A549 (cell line): ENCODE data around the gene ATOSB.

Source experiments
- KDM5A ChIP-seq: fragments of 200-600 bp; sonication (generic); IDR thresholded peaks from 2 replicates; pipeline ENCODE4 v1.6.1; 2016; ENCODE audit warnings: antibody characterized with exemption, mild to moderate bottlenecking
- POLR2A ChIP-seq: IDR thresholded peaks from 2 replicates; pipeline ENCODE4 v1.6.1; 2012; ENCODE audit warnings: mild to moderate bottlenecking, low read length
- ZC3H11A ChIP-seq: fragments of 450-650 bp; IDR thresholded peaks from 2 replicates; pipeline ENCODE4 v1.6.1; 2014; ENCODE audit warnings: antibody characterized with exemption, mild to moderate bottlenecking
- TF ChIP-seq, protein P1 (sequence below): fragments of 450-650 bp; IDR thresholded peaks from 2 replicates; pipeline ENCODE4 v1.6.1; 2014; ENCODE audit warnings: antibody characterized with exemption
- TF ChIP-seq, protein P2 (sequence below): fragments of >200 bp; sonication (Bioruptor Twin); formaldehyde crosslinking; IDR thresholded peaks from 3 replicates; pipeline ENCODE4 v1.5.1; 2016
- TF ChIP-seq, protein P3 (sequence below): fragments of 250-450 bp; sonication (Bioruptor Pico); IDR thresholded peaks from 2 replicates; pipeline ENCODE4 v1.5.0; 2021; ENCODE audit warnings: mild to moderate bottlenecking, moderate library complexity, borderline replicate concordance
- TF ChIP-seq, protein P4 (sequence below): fragments of >200 bp; sonication (Bioruptor Twin); formaldehyde crosslinking; IDR thresholded peaks from 2 replicates; pipeline ENCODE4 v1.6.1; 2016

DNA sequence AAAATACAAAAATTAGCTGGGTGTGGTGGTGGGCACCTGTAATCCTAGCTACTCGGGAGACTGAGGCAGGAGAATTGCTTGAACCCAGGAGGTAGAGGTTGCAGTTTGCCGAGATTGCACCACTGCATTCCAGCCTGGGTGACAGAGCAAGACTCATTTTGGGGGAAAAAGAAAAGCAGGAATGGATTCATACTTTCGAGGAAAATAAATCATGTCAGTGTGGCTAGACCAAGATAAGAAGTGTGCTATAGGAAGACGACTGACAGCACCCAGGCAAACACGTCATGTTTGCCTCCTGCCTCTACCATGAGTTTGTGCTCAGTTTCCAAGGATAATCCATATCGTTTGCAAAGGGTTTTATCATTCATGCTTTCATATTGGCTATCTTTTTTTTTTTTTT lies 19.3 kb upstream of the ATOSB start:
- TF ChIP-seq POLR2A (no peak), ZC3H11A (no peak), KDM5A (no peak)
- TF ChIP-seq, protein P1, sequence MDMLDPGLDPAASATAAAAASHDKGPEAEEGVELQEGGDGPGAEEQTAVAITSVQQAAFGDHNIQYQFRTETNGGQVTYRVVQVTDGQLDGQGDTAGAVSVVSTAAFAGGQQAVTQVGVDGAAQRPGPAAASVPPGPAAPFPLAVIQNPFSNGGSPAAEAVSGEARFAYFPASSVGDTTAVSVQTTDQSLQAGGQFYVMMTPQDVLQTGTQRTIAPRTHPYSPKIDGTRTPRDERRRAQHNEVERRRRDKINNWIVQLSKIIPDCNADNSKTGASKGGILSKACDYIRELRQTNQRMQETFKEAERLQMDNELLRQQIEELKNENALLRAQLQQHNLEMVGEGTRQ = no peak
- TF ChIP-seq, protein P2, sequence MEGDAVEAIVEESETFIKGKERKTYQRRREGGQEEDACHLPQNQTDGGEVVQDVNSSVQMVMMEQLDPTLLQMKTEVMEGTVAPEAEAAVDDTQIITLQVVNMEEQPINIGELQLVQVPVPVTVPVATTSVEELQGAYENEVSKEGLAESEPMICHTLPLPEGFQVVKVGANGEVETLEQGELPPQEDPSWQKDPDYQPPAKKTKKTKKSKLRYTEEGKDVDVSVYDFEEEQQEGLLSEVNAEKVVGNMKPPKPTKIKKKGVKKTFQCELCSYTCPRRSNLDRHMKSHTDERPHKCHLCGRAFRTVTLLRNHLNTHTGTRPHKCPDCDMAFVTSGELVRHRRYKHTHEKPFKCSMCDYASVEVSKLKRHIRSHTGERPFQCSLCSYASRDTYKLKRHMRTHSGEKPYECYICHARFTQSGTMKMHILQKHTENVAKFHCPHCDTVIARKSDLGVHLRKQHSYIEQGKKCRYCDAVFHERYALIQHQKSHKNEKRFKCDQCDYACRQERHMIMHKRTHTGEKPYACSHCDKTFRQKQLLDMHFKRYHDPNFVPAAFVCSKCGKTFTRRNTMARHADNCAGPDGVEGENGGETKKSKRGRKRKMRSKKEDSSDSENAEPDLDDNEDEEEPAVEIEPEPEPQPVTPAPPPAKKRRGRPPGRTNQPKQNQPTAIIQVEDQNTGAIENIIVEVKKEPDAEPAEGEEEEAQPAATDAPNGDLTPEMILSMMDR = no peak
- TF ChIP-seq, protein P3, sequence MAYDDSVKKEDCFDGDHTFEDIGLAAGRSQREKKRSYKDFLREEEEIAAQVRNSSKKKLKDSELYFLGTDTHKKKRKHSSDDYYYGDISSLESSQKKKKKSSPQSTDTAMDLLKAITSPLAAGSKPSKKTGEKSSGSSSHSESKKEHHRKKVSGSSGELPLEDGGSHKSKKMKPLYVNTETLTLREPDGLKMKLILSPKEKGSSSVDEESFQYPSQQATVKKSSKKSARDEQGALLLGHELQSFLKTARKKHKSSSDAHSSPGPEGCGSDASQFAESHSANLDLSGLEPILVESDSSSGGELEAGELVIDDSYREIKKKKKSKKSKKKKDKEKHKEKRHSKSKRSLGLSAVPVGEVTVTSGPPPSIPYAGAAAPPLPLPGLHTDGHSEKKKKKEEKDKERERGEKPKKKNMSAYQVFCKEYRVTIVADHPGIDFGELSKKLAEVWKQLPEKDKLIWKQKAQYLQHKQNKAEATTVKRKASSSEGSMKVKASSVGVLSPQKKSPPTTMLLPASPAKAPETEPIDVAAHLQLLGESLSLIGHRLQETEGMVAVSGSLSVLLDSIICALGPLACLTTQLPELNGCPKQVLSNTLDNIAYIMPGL = no peak
- TF ChIP-seq, protein P4, sequence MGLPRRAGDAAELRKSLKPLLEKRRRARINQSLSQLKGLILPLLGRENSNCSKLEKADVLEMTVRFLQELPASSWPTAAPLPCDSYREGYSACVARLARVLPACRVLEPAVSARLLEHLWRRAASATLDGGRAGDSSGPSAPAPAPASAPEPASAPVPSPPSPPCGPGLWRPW = no peak
